B cell (primary cell): ENCODE measurements around the gene FZR1. TPM values are rescaled to one million over a fixed set of nuclear protein-coding genes. Genes with fewer than 3 reads are reported as not detected.

Source experiments
- ATAC-seq: fragments of 200-7000 bp; cut with Tn5 transposase; one replicate; pipeline ENCODE4 v1.10.0; 2021; ENCODE audit warnings: low read depth, mild to moderate bottlenecking, moderate number of reproducible peaks, moderate library complexity
- CTCF ChIA-PET: fragments of 350-600 bp; sonication (Branson Sonifier 250); formaldehyde crosslinking; loops from one replicate; lab custom pipeline; 2021; ENCODE audit warnings: antibody characterized with exemption, inconsistent platforms; lab: Charles Lee
- POLR2A ChIA-PET: fragments of 350-600 bp; sonication (Branson Sonifier 250); formaldehyde crosslinking; loops from one replicate; lab custom pipeline; 2021; ENCODE audit warnings: antibody characterized with exemption; lab: Charles Lee
- DNase-seq: peaks from one replicate; pipeline ENCODE4 v3.0.0; 2013
- H2AFZ ChIP-seq: 2 replicates; pipeline ENCODE4 v1.6.1; 2012; ENCODE audit warnings: mild to moderate bottlenecking, low read depth, low read length; ENCODE audit not compliant: insufficient read depth, poor library complexity, severe bottlenecking
- H3K27ac ChIP-seq, 2 donors: 1 replicate in 1 of 2; 2 replicates in 1 of 2; pipeline ENCODE4 v1.5.1; 2012 to 2013; ENCODE audit warnings: low read length in 2 of 2, mild to moderate bottlenecking in 2 of 2, moderate library complexity in 1 of 2
- H3K27me3 ChIP-seq, 4 experiments: fragments of 200-600 bp in 1 of 4; sonication (generic) in 1 of 4; replicated peaks in 1 of 4; 1 replicate in 2 of 4; 2 replicates in 2 of 4; pipeline versions ENCODE4 v1.6.1 to v1.7.0; 2013 to 2016; ENCODE audit warnings: low read length in 3 of 4, mild to moderate bottlenecking in 2 of 4, mixed read lengths in 1 of 4, moderate library complexity in 1 of 4; ENCODE audit not compliant: insufficient read depth in 4 of 4, control insufficient read depth in 3 of 4; ENCODE audit errors: control extremely low read depth in 1 of 4
- H3K36me3 ChIP-seq, 2 experiments: replicated peaks in 1 of 2; 1 replicate in 1 of 2; 2 replicates in 1 of 2; pipeline versions ENCODE4 v1.6.1 to v1.7.1; 2013; ENCODE audit warnings: low read length in 1 of 2; ENCODE audit not compliant: insufficient read depth in 2 of 2, control insufficient read depth in 1 of 2; ENCODE audit errors: control extremely low read depth in 1 of 2, extremely low read depth in 1 of 2
- H3K4me1 ChIP-seq, 2 donors: fragments of 200-600 bp in 1 of 2; sonication (generic) in 1 of 2; 1 replicate in 1 of 2; 2 replicates in 1 of 2; pipeline versions ENCODE4 v1.5.1 to v1.6.1; 2013 to 2017; ENCODE audit warnings: low read length in 2 of 2; ENCODE audit not compliant: control insufficient read depth in 2 of 2, insufficient read depth in 2 of 2
- H3K4me2 ChIP-seq: replicated peaks from 2 replicates; pipeline ENCODE3; 2012; ENCODE audit warnings: mild to moderate bottlenecking, low read depth, low read length; ENCODE audit not compliant: poor library complexity, severe bottlenecking
- H3K4me3 ChIP-seq, 5 experiments: fragments of 200-600 bp in 1 of 5; sonication (generic) in 1 of 5; 1 replicate in 3 of 5; 2 replicates in 2 of 5; pipeline versions ENCODE4 v1.5.1 to v1.7.0; 2011 to 2016; ENCODE audit warnings: low read length in 4 of 5, mild to moderate bottlenecking in 4 of 5, low read depth in 2 of 5, control low read depth in 1 of 5, moderate library complexity in 1 of 5; ENCODE audit not compliant: insufficient read depth in 1 of 5; ENCODE audit errors: control extremely low read depth in 1 of 5, extremely low read depth in 1 of 5
- H3K79me2 ChIP-seq: fragments of 200-600 bp; sonication (generic); one replicate; pipeline ENCODE4 v1.6.0; 2016; ENCODE audit warnings: low read length; ENCODE audit not compliant: control insufficient read depth, insufficient read depth
- H3K9ac ChIP-seq: fragments of 200-600 bp; sonication (generic); 2 replicates; pipeline ENCODE4 v1.6.1; 2017; ENCODE audit warnings: mild to moderate bottlenecking, low read length, moderate library complexity
- H3K9me3 ChIP-seq, 3 donors: one replicate each; pipeline versions ENCODE4 v1.6.1 to v1.7.1; 2013; ENCODE audit warnings: low read length in 2 of 3; ENCODE audit not compliant: control insufficient read depth in 2 of 3, insufficient read depth in 1 of 3; ENCODE audit errors: control extremely low read depth in 1 of 3
- H4K20me1 ChIP-seq: 2 replicates; pipeline ENCODE4 v1.6.0; 2012; ENCODE audit warnings: mild to moderate bottlenecking, low read length; ENCODE audit not compliant: insufficient read depth, control insufficient read depth, poor library complexity, severe bottlenecking
- H3K27ac Mint-ChIP-seq: one replicate; pipeline ENCODE4 v1.8.0; 2021; ENCODE audit warnings: mixed read lengths
- H3K27me3 Mint-ChIP-seq: one replicate; pipeline ENCODE4 v1.8.0; 2021; ENCODE audit warnings: mixed read lengths
- H3K4me1 Mint-ChIP-seq: one replicate; pipeline ENCODE4 v1.8.0; 2021; ENCODE audit warnings: mixed read lengths
- H3K4me3 Mint-ChIP-seq: one replicate; pipeline ENCODE4 v1.8.0; 2021; ENCODE audit warnings: mixed read lengths
- H3K9me3 Mint-ChIP-seq: one replicate; pipeline ENCODE4 v1.8.0; 2022; ENCODE audit warnings: mixed read lengths; ENCODE audit not compliant: insufficient read depth
- EZH2 ChIP-seq: IDR thresholded peaks from 2 replicates; pipeline ENCODE4 v1.6.1; 2012; ENCODE audit warnings: borderline replicate concordance, low read depth, mild to moderate bottlenecking, moderate library complexity, low read length; ENCODE audit not compliant: insufficient read depth, poor library complexity, severe bottlenecking
- WGBS: methylation state at CpG from one replicate; pipeline ENCODE4 v1.1.5; 2013; ENCODE audit warnings: missing lambda C conversion rate; ENCODE audit not compliant: insufficient coverage; 5-methylcytosine and 5-hydroxymethylcytosine counted together
- intact Hi-C: fragments of 100-400 bp; cut with micrococcal nuclease; formaldehyde crosslinking; loops from one replicate; pipeline ENCODE4 v1.10.0; 2022
- polyA plus RNA-seq: library from polyadenylated mRNA; depleted of rRNA; stranded (reverse); fragments of >200 nt; gene quantifications from 2 replicates; pipeline ENCODE4 v1.2.3, GENCODE V29; 2012
- total RNA-seq, 2 donors: library from RNA; stranded (reverse); fragments of 120-200 nt in 1 of 2; gene quantifications; 1 replicate in 1 of 2; 2 replicates in 1 of 2; pipeline versions ENCODE4 v1.2.3 to v1.2.4, GENCODE V29; 2013 to 2022
- TF ChIP-seq, protein P1 (sequence below): fragments of 200-600 bp; IDR thresholded peaks from one replicate; pipeline ENCODE4 v1.8.0; 2022; ENCODE audit warnings: antibody characterized with exemption, mild to moderate bottlenecking

The FZR1 gene
- total and polyA plus RNA-seq, 2 donors (not counting 1 experiment from before 2014, with no cell fraction given), result 83.5 to 96.1 TPM

DNA sequence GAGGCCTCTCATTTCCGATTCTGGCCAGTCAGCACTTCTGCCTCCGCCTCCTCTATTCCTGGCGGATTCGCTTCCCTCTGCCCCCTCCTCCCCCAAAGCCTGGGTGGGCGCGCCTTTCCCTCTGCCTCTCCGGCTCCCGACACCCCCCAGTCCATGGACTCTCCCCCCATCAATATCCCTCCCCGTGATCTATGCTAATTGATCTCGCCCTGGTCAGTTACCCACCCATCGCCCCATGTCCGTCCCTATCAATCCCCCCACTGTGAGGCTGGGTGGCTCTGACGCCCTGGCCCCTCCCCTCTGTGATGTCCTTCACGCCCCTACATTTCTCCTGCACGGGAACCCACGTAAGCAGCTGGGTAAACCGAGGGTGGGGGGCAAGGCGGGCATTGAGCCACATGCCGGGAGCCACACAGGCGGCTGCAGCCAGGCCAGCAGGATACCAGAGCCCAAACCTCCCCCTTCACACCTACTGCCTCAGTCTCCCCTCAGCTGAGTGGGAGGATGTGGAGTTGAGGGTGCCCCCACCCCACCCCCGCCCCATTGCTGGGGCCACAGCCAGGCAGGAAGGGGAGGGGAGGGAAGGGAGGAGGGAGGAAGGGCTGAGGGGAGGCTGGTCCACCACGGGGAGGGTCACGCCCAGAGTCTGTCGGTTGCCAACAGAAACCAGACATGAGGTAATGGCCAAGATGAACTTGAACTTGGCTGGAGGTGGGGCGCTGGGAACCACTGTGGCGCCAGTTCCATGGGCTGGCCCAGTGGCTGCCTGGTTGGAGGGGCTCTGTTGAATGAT lies 46.8 kb upstream of the FZR1 start:
- ATAC-seq (no peak), DNase-seq (no peak)
- H3K27ac ChIP-seq, result no peak overlapping the region
- no peaks in the 10 kb centered on the region for H3K27me3 Mint-ChIP-seq
- H3K4me3 Mint-ChIP-seq, result no peak overlapping the region
- H3K9me3 ChIP-seq, result no peaks in the 10 kb centered on the region
- ChIA-PET CTCF (no interaction called here), POLR2A (no interaction called here)
- 85% methylated on average over 17 of the region's 26 CpGs for WGBS
- H3K4me3 ChIP-seq, result no peak overlapping the region
- no peaks in the 10 kb centered on the region for H3K79me2 ChIP-seq
- no peaks in the 10 kb centered on the region for H3K4me1 Mint-ChIP-seq
- no peak overlapping the region for H3K4me2 ChIP-seq
- intact Hi-C loops, result no loop called here
- H3K9me3 Mint-ChIP-seq, result no peaks in the 10 kb centered on the region
- H3K4me1 ChIP-seq, result no peaks in the 10 kb centered on the region
- TF ChIP-seq EZH2, result no peak
- TF ChIP-seq, protein P1, sequence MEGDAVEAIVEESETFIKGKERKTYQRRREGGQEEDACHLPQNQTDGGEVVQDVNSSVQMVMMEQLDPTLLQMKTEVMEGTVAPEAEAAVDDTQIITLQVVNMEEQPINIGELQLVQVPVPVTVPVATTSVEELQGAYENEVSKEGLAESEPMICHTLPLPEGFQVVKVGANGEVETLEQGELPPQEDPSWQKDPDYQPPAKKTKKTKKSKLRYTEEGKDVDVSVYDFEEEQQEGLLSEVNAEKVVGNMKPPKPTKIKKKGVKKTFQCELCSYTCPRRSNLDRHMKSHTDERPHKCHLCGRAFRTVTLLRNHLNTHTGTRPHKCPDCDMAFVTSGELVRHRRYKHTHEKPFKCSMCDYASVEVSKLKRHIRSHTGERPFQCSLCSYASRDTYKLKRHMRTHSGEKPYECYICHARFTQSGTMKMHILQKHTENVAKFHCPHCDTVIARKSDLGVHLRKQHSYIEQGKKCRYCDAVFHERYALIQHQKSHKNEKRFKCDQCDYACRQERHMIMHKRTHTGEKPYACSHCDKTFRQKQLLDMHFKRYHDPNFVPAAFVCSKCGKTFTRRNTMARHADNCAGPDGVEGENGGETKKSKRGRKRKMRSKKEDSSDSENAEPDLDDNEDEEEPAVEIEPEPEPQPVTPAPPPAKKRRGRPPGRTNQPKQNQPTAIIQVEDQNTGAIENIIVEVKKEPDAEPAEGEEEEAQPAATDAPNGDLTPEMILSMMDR, result no peak
- H2AFZ ChIP-seq, result no peak overlapping the region
- H3K27ac Mint-ChIP-seq, result no peak overlapping the region
- H3K9ac ChIP-seq, result no peak overlapping the region
- no peaks in the 10 kb centered on the region for H3K27me3 ChIP-seq
- H4K20me1 ChIP-seq, result no peaks in the 10 kb centered on the region
- H3K36me3 ChIP-seq, result peaks cover 0 to 2% of the 10 kb centered on the region in 2 experiments

DNA sequence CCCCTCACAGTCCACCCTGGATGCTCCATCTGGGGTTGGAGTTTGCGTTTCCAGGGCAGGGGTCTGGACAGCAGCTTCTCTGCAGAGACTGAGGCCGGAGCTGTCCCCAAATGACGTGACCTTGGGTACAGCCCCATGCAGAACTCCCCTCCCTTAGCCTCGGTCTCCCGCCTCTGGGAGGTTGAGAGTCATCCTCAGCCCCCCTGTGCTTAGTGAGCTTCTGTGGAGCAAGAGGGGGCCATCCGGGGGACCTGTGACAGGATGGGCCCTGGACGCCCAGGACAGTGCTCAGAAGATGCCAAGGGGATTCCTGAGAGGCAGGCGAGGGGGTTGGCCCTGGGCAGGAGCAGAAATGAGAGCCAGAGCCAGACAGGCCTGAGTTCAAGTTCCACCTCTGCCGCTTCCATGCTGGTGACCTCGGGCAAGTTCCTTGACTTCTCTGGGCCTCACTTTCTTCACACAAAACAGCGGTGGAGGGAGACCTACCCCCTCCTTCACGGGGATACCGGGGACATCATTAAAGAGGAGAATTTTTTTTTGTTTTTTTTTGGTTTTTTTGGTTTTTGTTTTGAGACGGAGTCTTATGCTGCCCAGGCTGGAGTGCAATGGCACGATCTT lies 46.0 kb upstream of the FZR1 start:
- Mint-ChIP-seq H3K4me3 (no peak overlapping the region), H3K4me1 (no peaks in the 10 kb centered on the region), H3K27ac (no peak overlapping the region), H3K27me3 (no peaks in the 10 kb centered on the region), H3K9me3 (no peaks in the 10 kb centered on the region)
- no peak for DNase-seq
- H3K4me2 ChIP-seq, result no peak overlapping the region
- no peak overlapping the region for H2AFZ ChIP-seq
- H3K9me3 ChIP-seq, result no peaks in the 10 kb centered on the region
- peaks cover 0 to 2% of the 10 kb centered on the region in 2 experiments for H3K36me3 ChIP-seq
- no peaks in the 10 kb centered on the region for H3K4me1 ChIP-seq
- ChIA-PET CTCF (no interaction called here), POLR2A (no interaction called here)
- H3K79me2 ChIP-seq, result no peaks in the 10 kb centered on the region
- no peak overlapping the region for H3K9ac ChIP-seq
- no peak for ATAC-seq
- WGBS, result 93% methylated on average over 10 of the region's 15 CpGs
- TF ChIP-seq EZH2, result no peak
- TF ChIP-seq, protein P1, result no peak
- H4K20me1 ChIP-seq, result no peaks in the 10 kb centered on the region
- H3K4me3 ChIP-seq, result no peak overlapping the region
- intact Hi-C loops, result no loop called here
- no peak overlapping the region for H3K27ac ChIP-seq
- no peaks in the 10 kb centered on the region for H3K27me3 ChIP-seq
